WTC11 (cell line): Measurements from ENCODE around the gene DNAJB12. TPM values are rescaled to one million over a fixed set of nuclear protein-coding genes. Genes with fewer than 3 reads are reported as not detected.

Experiments
- ATAC-seq: fragments of 200-7000 bp; cut with Tn5 transposase; 2 replicates; pipeline ENCODE4 v1.10.0; 2021; ENCODE audit warnings: mild to moderate bottlenecking, moderate library complexity
- CTCF ChIA-PET: fragments of 300-600 bp; sonication (Branson Sonifier 250); formaldehyde crosslinking; loops from one replicate; lab custom pipeline; 2021; ENCODE audit warnings: antibody characterized with exemption; lab: Charles Lee
- POLR2A ChIA-PET: fragments of 350-600 bp; sonication (Branson Sonifier 250); formaldehyde crosslinking; loops from one replicate; lab custom pipeline; 2021; ENCODE audit warnings: antibody characterized with exemption; lab: Charles Lee
- DNase-seq: peaks from one replicate; pipeline ENCODE4 v3.0.0; 2021; ENCODE audit warnings: low spot score
- H3K27ac Mint-ChIP-seq: 2 replicates; pipeline ENCODE4 v1.8.0; 2021; ENCODE audit warnings: mixed read lengths
- H3K27me3 Mint-ChIP-seq: 2 replicates; pipeline ENCODE4 v1.8.0; 2021; ENCODE audit warnings: low read depth, mild to moderate bottlenecking, moderate library complexity, mixed read lengths
- H3K36me3 Mint-ChIP-seq: 2 replicates; pipeline ENCODE4 v1.8.0; 2021; ENCODE audit warnings: mixed read lengths
- H3K4me1 Mint-ChIP-seq: 2 replicates; pipeline ENCODE4 v1.8.0; 2022; ENCODE audit warnings: mixed read lengths
- H3K4me3 Mint-ChIP-seq: 2 replicates; pipeline ENCODE4 v1.8.0; 2021; ENCODE audit warnings: mild to moderate bottlenecking, moderate library complexity, mixed read lengths
- H3K9me3 Mint-ChIP-seq: 2 replicates; pipeline ENCODE4 v1.8.0; 2021; ENCODE audit warnings: mixed read lengths
- CREM ChIP-seq: sonication (generic); formaldehyde crosslinking; IDR thresholded peaks from 2 replicates; pipeline ENCODE4 v1.8.1; 2022; ENCODE audit warnings: mild to moderate bottlenecking, missing genetic modification reagents, moderate library complexity
- FOXK1 ChIP-seq: sonication (generic); formaldehyde crosslinking; IDR thresholded peaks from 2 replicates; pipeline ENCODE4 v1.8.0; 2022; ENCODE audit warnings: mild to moderate bottlenecking, moderate library complexity, missing genetic modification reagents
- GABPB1 ChIP-seq: sonication (generic); formaldehyde crosslinking; IDR thresholded peaks from 2 replicates; pipeline ENCODE4 v1.8.1; 2023; ENCODE audit warnings: mild to moderate bottlenecking, missing genetic modification reagents
- GRHL2 ChIP-seq: fragments of 250-450 bp; sonication (Bioruptor Pico); IDR thresholded peaks from 2 replicates; pipeline ENCODE4 v1.8.0; 2022; ENCODE audit warnings: mild to moderate bottlenecking, moderate library complexity; ENCODE audit not compliant: insufficient replicate concordance, severe bottlenecking
- NFYB ChIP-seq: sonication (generic); formaldehyde crosslinking; conservative IDR thresholded peaks from 2 replicates; pipeline ENCODE4 v1.8.0; 2022; ENCODE audit warnings: low read depth, missing genetic modification reagents
- NR1H2 ChIP-seq: sonication (generic); formaldehyde crosslinking; IDR thresholded peaks from 2 replicates; pipeline ENCODE4 v1.9.0; 2021; ENCODE audit warnings: mild to moderate bottlenecking, moderate library complexity, missing genetic modification reagents
- NR2C2 ChIP-seq: sonication (generic); formaldehyde crosslinking; IDR thresholded peaks from 2 replicates; pipeline ENCODE4 v1.8.0; 2022; ENCODE audit warnings: mild to moderate bottlenecking, missing genetic modification reagents
- NR3C1 ChIP-seq: sonication (generic); formaldehyde crosslinking; conservative IDR thresholded peaks from 2 replicates; pipeline ENCODE4 v1.8.1; 2023; ENCODE audit warnings: low read depth, mild to moderate bottlenecking, missing genetic modification reagents
- PRRX2 ChIP-seq: fragments of 250-450 bp; sonication (Bioruptor Pico); IDR thresholded peaks from 2 replicates; pipeline ENCODE4 v1.8.0; 2021; ENCODE audit warnings: mild to moderate bottlenecking
- ZNF121 ChIP-seq: sonication (generic); formaldehyde crosslinking; IDR thresholded peaks from 2 replicates; pipeline ENCODE4 v1.8.0; 2023; ENCODE audit warnings: missing genetic modification reagents
- ZNF219 ChIP-seq: sonication (generic); formaldehyde crosslinking; IDR thresholded peaks from 2 replicates; pipeline ENCODE4 v1.8.0; 2023; ENCODE audit warnings: missing genetic modification reagents, mild to moderate bottlenecking, borderline replicate concordance
- ZNF232 ChIP-seq: sonication (generic); formaldehyde crosslinking; IDR thresholded peaks from 2 replicates; pipeline ENCODE4 v1.8.0; 2022; ENCODE audit warnings: mild to moderate bottlenecking, missing genetic modification reagents
- ZNF396 ChIP-seq: fragments of 250-450 bp; sonication (Bioruptor Pico); IDR thresholded peaks from 2 replicates; pipeline ENCODE4 v1.8.0; 2021; ENCODE audit warnings: mild to moderate bottlenecking, moderate library complexity, borderline replicate concordance
- total RNA-seq: library from RNA; stranded (reverse); gene quantifications from 3 replicates; pipeline ENCODE4 v1.2.3, GENCODE V29; 2021
- TF ChIP-seq, protein P1 (sequence below): sonication (generic); formaldehyde crosslinking; IDR thresholded peaks from 2 replicates; pipeline ENCODE4 v1.8.1; 2022; ENCODE audit warnings: mild to moderate bottlenecking, missing genetic modification reagents, moderate library complexity, borderline replicate concordance
- TF ChIP-seq, protein P2 (sequence below): sonication (generic); formaldehyde crosslinking; IDR thresholded peaks from 2 replicates; pipeline ENCODE4 v1.8.1; 2023; ENCODE audit warnings: mild to moderate bottlenecking, missing genetic modification reagents, moderate library complexity
- TF ChIP-seq, protein P3 (sequence below): sonication (generic); formaldehyde crosslinking; IDR thresholded peaks from 2 replicates; pipeline ENCODE4 v1.8.0; 2023; ENCODE audit warnings: missing genetic modification reagents
- TF ChIP-seq, protein P4 (sequence below): sonication (generic); formaldehyde crosslinking; IDR thresholded peaks from 2 replicates; pipeline ENCODE4 v1.8.1; 2022; ENCODE audit warnings: low read depth, mild to moderate bottlenecking, moderate library complexity, missing genetic modification reagents, borderline replicate concordance
- TF ChIP-seq, protein P5 (sequence below): sonication (generic); formaldehyde crosslinking; conservative IDR thresholded peaks from 2 replicates; pipeline ENCODE4 v1.8.1; 2022; ENCODE audit warnings: mild to moderate bottlenecking, missing genetic modification reagents
- TF ChIP-seq, protein P6 (sequence below): fragments of 250-450 bp; sonication (Bioruptor Pico); IDR thresholded peaks from 2 replicates; pipeline ENCODE4 v1.9.0; 2021; ENCODE audit warnings: mild to moderate bottlenecking

The DNAJB12 gene
- total RNA-seq, 1 experiment from 2014 or later: 21.6 TPM

DNA sequence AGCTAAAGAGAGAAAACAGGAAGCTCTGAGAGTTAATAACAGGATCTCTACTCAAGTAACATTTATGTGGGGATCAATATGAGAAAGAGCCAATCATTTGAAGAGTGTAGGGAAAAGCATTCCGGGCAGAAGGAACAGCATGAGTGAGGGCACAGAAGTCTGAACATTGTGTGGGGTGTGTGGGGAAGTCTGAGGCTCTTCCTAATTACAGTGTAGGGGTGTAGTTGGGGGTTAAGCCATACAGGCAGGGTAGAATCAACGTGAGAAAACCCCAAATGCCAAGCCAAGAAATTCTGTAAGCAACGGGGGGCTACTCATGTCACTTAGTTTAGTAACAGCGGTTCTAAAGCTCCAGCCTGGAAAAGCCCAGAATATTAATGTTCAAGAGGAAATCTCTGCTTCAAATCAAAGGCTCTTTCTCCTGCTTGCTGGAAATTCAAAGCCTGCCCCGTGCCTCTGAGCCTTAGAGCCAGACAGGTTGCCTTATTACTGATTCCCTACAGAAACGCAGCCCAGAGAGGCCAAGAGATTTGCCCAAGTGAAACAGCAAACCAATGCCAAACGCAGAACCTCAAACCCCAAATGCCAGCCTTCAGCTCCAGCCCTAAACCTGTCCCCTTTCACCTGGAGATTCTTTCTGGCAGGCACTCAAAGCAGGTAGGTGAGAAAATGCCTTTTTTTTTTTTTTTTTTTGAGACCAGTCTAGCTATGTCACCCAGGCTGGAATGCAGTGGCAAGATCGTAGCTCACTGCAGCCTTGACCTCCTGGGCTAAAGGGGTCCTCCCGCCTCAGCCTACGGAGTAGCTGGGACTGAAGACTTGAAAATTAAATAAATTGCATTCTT is 36.1 kb downstream of the DNAJB12 start:
- H3K9me3 Mint-ChIP-seq: no peaks in the 10 kb centered on the region
- ChIA-PET POLR2A (interaction anchor here (0.6 to 6.0 kb wide), 8 partner anchors 9 to 102 kb away, joined by 3 to 161 read pairs (median 4); partner anchors contain the start of gene DDIT4), CTCF (interaction anchor here (0.6 to 4.1 kb wide), 8 partner anchors 23 to 1915 kb away, joined by 3 to 21 read pairs (median 3); partner anchors contain the start of gene SPOCK2)
- peaks cover 54% of the 10 kb centered on the region for H3K4me1 Mint-ChIP-seq
- H3K4me3 Mint-ChIP-seq: peak overlapping the region; percentile 41
- no peak for ATAC-seq
- H3K27me3 Mint-ChIP-seq: no peaks in the 10 kb centered on the region; the same call in 1 of the 2 replicates
- H3K36me3 Mint-ChIP-seq: no peaks in the 10 kb centered on the region
- peak overlapping the region; percentile 41; the same call in 1 of the 2 replicates for H3K27ac Mint-ChIP-seq
- TF ChIP-seq, protein P1, sequence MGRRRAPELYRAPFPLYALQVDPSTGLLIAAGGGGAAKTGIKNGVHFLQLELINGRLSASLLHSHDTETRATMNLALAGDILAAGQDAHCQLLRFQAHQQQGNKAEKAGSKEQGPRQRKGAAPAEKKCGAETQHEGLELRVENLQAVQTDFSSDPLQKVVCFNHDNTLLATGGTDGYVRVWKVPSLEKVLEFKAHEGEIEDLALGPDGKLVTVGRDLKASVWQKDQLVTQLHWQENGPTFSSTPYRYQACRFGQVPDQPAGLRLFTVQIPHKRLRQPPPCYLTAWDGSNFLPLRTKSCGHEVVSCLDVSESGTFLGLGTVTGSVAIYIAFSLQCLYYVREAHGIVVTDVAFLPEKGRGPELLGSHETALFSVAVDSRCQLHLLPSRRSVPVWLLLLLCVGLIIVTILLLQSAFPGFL: no peak
- TF ChIP-seq NR3C1 (CRISPR knock-in tag) (no peak), FOXK1 (CRISPR knock-in tag) (no peak), PRRX2 (no peak), NR1H2 (CRISPR knock-in tag) (no peak), ZNF232 (CRISPR knock-in tag) (no peak)
- TF ChIP-seq, protein P2, sequence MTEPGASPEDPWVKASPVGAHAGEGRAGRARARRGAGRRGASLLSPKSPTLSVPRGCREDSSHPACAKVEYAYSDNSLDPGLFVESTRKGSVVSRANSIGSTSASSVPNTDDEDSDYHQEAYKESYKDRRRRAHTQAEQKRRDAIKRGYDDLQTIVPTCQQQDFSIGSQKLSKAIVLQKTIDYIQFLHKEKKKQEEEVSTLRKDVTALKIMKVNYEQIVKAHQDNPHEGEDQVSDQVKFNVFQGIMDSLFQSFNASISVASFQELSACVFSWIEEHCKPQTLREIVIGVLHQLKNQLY (CRISPR knock-in tag): no peak
- TF ChIP-seq, protein P3, sequence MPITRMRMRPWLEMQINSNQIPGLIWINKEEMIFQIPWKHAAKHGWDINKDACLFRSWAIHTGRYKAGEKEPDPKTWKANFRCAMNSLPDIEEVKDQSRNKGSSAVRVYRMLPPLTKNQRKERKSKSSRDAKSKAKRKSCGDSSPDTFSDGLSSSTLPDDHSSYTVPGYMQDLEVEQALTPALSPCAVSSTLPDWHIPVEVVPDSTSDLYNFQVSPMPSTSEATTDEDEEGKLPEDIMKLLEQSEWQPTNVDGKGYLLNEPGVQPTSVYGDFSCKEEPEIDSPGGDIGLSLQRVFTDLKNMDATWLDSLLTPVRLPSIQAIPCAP (CRISPR knock-in tag): no peak
- TF ChIP-seq, protein P4, sequence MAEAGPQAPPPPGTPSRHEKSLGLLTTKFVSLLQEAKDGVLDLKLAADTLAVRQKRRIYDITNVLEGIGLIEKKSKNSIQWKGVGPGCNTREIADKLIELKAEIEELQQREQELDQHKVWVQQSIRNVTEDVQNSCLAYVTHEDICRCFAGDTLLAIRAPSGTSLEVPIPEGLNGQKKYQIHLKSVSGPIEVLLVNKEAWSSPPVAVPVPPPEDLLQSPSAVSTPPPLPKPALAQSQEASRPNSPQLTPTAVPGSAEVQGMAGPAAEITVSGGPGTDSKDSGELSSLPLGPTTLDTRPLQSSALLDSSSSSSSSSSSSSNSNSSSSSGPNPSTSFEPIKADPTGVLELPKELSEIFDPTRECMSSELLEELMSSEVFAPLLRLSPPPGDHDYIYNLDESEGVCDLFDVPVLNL: no peak
- TF ChIP-seq, protein P5, sequence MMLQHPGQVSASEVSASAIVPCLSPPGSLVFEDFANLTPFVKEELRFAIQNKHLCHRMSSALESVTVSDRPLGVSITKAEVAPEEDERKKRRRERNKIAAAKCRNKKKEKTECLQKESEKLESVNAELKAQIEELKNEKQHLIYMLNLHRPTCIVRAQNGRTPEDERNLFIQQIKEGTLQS: no peak
- TF ChIP-seq, all 79 proteins: peak for 0
- no peak for DNase-seq

DNA sequence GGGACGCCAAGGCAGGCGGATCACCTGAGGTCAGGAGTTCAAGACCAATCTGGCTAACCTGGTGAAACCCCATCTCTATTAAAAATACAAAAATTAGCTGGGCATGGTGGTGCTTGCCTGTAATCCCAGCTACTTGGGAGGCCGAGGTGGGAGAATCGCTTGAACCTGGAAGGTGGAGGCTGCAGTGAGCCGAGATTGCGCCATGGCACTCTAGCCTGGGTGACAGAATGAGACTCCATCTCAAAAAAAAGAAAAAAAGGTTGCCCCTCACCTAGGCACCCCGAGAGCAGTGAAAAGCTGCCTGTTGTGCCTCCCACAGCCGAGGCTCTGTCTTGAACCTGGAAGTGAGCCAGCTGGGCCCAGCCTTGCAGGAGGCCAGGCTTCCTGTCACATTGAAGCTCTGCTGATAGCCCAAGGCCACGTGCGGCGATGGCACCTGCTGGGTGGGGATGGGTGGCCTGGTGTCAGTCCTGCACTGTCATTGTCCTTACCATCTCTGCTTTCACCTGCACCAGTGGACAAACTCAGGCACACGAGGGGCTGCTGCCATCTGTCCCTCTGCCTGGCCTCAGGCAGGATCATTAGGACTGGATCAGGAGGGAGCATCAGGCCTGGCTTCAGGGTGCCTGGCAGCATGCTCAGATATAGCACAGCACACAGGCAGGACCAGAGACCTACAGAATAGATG is 37.8 kb downstream of the DNAJB12 start:
- no peak for ATAC-seq
- DNase-seq: no peak
- Mint-ChIP-seq H3K4me3 (no peak overlapping the region), H3K4me1 (peaks cover 48% of the 10 kb centered on the region), H3K9me3 (no peaks in the 10 kb centered on the region), H3K27me3 (no peaks in the 10 kb centered on the region; the same call in 1 of the 2 replicates), H3K36me3 (no peaks in the 10 kb centered on the region), H3K27ac (no peak overlapping the region)
- CTCF ChIA-PET: interaction anchor here (0.5 to 1.1 kb wide), 4 partner anchors 11 to 77 kb away, joined by 3 read pairs; no protein-coding TSS in a partner anchor
- POLR2A ChIA-PET: interaction anchor here (1.0 kb wide), 1 partner anchor 43 kb away, joined by 3 read pairs; the partner anchor contains the start of gene DDIT4
- no peak for TF ChIP-seq NR2C2 (CRISPR knock-in tag)
- TF ChIP-seq GABPB1 (CRISPR knock-in tag): peak; percentile 80

DNA sequence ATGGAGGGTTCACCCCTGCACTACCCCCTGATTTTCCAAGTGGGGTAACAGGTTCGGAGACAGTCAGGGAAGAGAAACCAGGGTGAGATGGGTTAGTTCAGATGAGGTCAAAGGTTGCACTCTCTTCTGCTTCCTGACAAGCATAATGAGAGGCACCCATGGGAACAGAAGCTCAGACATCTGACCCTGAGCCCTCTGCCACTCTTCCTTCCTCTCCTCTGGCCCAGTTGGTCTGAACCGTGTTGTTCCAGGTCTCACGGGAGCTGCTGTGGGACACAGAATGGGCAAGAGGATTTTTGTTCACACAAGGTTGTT is 38.4 kb downstream of the DNAJB12 start:
- H3K27ac Mint-ChIP-seq: peak overlapping the region; percentile 72
- no peak overlapping the region for H3K4me3 Mint-ChIP-seq
- no peaks in the 10 kb centered on the region; the same call in 1 of the 2 replicates for H3K27me3 Mint-ChIP-seq
- peaks cover 43% of the 10 kb centered on the region for H3K4me1 Mint-ChIP-seq
- ChIA-PET POLR2A (interaction anchor here (1.0 kb wide), 1 partner anchor 43 kb away, joined by 3 read pairs; the partner anchor contains the start of gene DDIT4), CTCF (interaction anchor here (0.5 to 1.1 kb wide), 4 partner anchors 12 to 76 kb away, joined by 3 read pairs; no protein-coding TSS in a partner anchor)
- no peaks in the 10 kb centered on the region for H3K36me3 Mint-ChIP-seq
- no peak for DNase-seq
- TF ChIP-seq GRHL2 (CRISPR knock-in tag) (no peak), ZNF121 (CRISPR knock-in tag) (no peak), CREM (CRISPR knock-in tag) (no peak), NFYB (no peak), ZNF396 (CRISPR knock-in tag) (no peak), ZNF219 (no peak)
- TF ChIP-seq, protein P6, sequence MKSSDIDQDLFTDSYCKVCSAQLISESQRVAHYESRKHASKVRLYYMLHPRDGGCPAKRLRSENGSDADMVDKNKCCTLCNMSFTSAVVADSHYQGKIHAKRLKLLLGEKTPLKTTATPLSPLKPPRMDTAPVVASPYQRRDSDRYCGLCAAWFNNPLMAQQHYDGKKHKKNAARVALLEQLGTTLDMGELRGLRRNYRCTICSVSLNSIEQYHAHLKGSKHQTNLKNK (CRISPR knock-in tag): no peak
- ATAC-seq: no peak
- no peaks in the 10 kb centered on the region for H3K9me3 Mint-ChIP-seq
